Measurements from ENCODE around the gene CEMIP2. TPM values are rescaled to one million over a fixed set of nuclear protein-coding genes. Genes with fewer than 3 reads are reported as not detected.

The CEMIP2 gene
- total RNA-seq, 1 donor from 2014 or later, result 114 TPM

- DNase-seq (ENCODE audit: extremely low read depth, low read depth, low spot score), result no peak
Measured at GRCh38 chr9:71652480-71652879, 115.8 kb downstream of the CEMIP2 start.

- no peak for DNase-seq (ENCODE audit: extremely low read depth, low read depth, low spot score)
Measured at GRCh38 chr9:71648453-71648852, 119.9 kb downstream of the CEMIP2 start.

- DNase-seq (ENCODE audit: extremely low read depth, low read depth, low spot score), result peak; percentile 77
Measured at GRCh38 chr9:71647094-71647591, 121.2 kb downstream of the CEMIP2 start.

GRCh38 chr9:71646131-71646530, 122.2 kb downstream of the CEMIP2 start:
- DNase-seq (ENCODE audit: extremely low read depth, low read depth, low spot score), result no peak

GRCh38 chr9:71644819-71645362, 123.4 kb downstream of the CEMIP2 start:
- DNase-seq (ENCODE audit: extremely low read depth, low read depth, low spot score), result no peak

- DNase-seq (ENCODE audit: extremely low read depth, low read depth, low spot score), result no peak
Measured at GRCh38 chr9:71643330-71643729, 125.0 kb downstream of the CEMIP2 start.

- no peak for DNase-seq (ENCODE audit: extremely low read depth, low read depth, low spot score)
Measured at GRCh38 chr9:71642056-71642455, 126.3 kb downstream of the CEMIP2 start.

GRCh38 chr9:71638627-71639026, 129.7 kb downstream of the CEMIP2 start:
- no peak for DNase-seq (ENCODE audit: extremely low read depth, low read depth, low spot score)

- no peak for DNase-seq (ENCODE audit: extremely low read depth, low read depth, low spot score)
Measured at GRCh38 chr9:71637926-71638325, 130.4 kb downstream of the CEMIP2 start.

- DNase-seq (ENCODE audit: extremely low read depth, low read depth, low spot score), result no peak
Measured at GRCh38 chr9:71637375-71637774, 130.9 kb downstream of the CEMIP2 start.

GRCh38 chr9:71636143-71636839, 132.0 kb downstream of the CEMIP2 start:
- no peak for DNase-seq (ENCODE audit: extremely low read depth, low read depth, low spot score)

- DNase-seq (ENCODE audit: extremely low read depth, low read depth, low spot score), result no peak
Measured at GRCh38 chr9:71634752-71635151, 133.6 kb downstream of the CEMIP2 start.

Other genes with a start within 250 kb of the CEMIP2 start
- gene ABHD17B, start 142.7 kb upstream of the CEMIP2 start, total RNA-seq, result 25.6 and 26.4 TPM in 2 replicates
- gene C9orf85, start 143.1 kb upstream of the CEMIP2 start, total RNA-seq, result 10.0 and 12.7 TPM in 2 replicates